ENCODE measurements around the gene ADORA2B.
"Not testable (repeated sequence)": the region's sequence is repeated elsewhere in the genome, so short reads cannot be mapped to it uniquely, and the experiment has no call there.

The ADORA2B gene

DNA sequence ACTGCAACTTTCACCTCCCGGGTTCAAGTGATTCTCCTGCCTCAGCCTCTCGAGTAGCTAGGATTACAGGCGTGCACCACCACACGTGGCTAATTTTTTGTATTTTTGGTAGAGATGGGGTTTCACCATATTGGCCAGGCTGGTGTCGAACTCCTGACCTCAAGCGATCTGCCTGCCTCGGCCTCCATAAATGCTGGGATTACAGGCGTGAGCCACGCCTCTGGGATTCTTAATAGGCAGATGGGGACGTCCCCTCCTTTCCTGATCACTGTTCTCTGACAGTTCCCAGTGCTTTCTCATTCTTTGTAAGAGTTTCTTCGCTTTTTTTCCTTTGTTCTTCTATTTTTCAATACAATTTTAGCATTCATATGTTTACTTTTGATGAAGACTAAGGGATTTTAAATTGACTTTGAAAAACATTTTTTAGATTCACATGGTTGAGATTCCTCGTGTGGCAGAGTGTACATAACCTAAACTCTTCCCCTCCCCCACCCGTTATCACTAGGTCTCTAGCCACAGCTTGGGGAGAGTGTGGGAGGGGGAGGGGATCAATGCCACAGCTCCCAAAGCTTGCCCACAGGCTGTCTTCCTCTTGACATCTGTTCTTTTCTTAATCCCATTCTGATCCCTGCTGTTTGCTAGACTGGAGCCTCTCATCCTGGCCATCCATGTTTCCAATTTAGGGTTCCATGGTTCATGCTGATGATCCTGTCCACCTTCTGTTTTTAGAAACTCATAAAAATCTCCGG lies 11.0 kb downstream of the ADORA2B start:
- DNase-seq (ENCODE audit: low spot score): peak; percentile 37

DNA sequence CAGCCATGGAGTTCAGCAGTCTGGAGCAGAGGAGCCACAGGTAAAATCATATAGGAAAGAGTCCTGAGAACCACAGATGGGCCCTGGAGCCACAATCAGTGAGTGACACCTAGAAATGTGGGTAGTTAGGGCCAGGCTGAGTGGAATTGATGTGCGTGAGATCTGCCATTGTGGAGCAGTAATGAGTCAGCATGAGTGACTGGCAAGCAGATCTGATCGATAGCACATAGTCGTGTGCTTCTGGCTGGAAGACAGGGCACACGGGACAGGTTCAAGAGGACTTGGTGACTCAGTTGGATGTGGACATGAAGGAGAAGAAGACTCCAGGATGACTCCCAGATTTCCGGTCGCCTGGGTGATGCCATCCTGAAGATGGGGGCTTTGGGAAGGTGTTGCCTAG lies 12.3 kb downstream of the ADORA2B start:
- DNase-seq (ENCODE audit: low spot score): peak; percentile 59

DNA sequence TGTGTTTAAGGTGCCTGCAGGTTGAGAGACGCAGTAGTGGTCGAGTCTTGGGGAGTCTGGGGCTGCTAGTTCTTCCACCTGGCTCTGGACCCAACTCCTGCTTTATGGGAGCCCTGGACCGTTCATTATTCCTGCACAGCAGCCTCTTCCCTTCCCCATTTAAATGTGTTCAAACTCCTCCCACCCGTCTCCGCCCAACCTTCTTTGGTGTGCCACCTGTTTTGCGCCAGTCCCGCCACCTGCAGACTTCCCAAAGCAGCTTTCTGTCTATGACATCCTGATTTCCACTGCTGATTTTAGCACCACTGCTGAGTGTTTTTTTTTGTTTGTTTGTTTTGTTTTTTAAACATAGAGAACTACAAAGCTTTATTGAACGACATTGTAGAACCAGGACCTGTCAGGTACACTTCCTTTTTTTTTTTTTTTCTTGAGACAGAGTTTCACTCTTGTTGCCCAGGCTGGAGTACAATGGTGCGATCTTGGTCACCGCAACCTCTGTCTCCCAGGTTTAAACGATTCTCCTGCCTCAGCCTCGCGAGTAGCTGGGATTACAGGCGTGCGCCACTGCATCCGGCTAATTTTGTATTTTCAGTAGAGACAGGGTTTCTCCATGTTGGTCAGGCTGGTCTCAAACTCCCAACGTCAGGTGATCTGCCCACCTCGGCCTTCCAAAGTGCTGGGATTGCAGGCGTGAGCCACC lies 12.8 kb downstream of the ADORA2B start:
- no peak for DNase-seq (ENCODE audit: low spot score)

DNA sequence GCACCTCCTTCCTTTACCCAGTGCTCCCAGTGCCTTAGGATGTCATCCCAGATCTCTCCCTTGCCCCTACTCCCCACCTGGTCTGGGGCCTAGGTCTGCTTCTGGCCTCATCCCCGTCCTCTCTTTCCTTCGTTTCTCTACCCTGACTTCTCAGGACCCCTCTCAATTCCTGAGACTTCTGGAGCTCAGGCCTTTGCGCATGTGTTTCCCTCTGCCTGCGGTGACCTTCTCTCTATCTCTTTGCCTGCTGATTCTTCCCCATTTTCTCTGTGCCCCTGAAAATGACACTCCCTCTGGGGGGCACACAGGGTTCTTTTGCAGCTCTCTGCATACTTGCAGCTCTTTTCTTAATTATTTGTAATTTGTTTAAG lies 13.5 kb downstream of the ADORA2B start:
- no peak for DNase-seq (ENCODE audit: low spot score)

DNA sequence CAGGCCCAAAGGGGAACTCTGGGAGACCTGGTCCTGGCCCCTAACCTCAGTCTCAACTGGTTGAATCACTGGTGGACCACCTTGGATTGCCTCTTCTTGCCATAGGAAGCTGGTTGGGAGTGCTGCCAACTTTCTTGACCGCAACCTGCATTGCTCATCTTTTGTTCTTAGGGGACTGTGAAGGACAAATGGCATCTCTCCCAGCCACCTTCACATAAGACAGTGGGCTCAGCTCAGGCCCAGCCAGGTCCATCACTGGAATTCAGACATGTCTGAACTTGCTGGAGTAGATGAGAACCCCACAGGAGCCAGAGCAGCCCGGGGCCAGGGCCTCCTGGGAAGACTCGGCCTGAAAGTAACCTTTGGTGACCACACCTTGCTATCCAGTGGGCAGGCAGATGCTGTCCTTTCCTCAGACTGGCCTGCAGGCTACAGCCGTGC lies 18.8 kb downstream of the ADORA2B start:
- no peak for DNase-seq (ENCODE audit: low spot score)

DNA sequence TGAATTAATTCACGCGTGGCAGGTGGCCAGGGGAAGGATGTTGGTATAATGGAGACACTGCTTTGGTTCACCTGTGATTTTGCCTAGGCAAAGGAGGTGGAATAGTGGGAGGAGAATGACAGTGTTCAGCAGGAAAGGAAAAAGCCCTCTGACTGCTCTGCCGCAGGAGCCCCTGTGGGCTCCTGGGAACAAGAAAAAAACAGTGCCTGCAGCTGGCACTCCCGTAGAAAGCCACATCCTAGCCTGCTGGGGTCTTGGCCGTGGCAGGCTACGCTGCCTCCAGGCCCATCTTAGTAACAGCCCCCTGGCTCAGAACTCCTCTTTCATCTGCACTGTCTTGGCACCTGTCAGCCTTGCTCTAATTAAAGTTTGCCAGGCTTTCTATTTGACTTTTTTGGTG lies 20.6 kb downstream of the ADORA2B start:
- DNase-seq (ENCODE audit: low spot score): no peak

DNA sequence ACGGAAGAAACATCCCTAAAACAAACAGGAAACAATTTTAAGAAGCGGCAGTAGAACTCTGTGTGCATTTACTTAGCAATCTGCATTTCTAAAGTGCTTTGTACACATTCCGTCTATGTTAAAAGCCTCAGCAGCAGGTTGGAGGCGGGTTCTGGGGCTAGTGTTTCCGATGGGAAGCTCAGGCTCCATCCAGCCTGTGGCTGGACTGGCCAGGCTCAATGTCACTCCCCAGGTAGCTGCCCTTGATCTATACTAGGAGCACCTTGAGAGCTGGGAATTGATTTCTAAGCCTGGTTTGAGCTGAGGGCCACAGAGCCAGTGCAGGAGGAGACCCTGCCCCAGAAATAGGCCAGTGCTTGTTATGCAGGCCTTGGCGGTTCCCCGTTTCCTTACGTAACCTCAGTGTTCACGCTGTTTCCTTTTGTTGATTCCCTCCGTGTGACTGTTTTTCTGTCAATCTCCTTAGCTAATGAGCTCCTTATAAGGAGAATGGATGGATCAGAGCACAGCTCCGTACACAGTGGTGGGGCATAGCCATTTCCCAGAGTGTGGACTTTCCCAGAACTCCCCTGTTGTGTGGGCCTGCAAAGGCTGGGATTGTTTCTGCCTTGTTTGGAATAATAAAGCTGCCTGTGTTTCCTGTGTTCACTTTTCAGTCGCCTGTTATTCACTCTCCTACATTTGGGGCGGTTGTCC lies 21.4 kb downstream of the ADORA2B start:
- DNase-seq (ENCODE audit: low spot score): no peak

DNA sequence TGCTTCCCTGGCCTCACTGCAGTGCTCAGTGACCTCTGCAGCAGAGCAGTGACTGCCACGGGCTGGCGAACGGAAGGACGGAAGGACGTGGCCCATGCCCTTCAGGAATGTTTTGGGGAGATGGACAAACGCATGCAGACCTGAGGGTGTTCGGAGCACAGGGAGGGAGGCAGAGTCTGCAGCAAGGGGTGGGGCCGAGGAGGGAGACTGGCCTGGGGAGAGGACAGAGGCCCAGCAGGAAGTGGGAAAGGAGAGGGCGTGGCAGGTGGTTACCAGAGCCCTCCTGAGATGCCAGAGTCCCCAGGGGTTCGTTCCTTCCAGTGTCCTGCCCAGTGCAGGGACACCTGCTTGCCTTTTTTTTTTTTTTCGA lies 21.9 kb downstream of the ADORA2B start:
- DNase-seq (ENCODE audit: low spot score): no peak

DNA sequence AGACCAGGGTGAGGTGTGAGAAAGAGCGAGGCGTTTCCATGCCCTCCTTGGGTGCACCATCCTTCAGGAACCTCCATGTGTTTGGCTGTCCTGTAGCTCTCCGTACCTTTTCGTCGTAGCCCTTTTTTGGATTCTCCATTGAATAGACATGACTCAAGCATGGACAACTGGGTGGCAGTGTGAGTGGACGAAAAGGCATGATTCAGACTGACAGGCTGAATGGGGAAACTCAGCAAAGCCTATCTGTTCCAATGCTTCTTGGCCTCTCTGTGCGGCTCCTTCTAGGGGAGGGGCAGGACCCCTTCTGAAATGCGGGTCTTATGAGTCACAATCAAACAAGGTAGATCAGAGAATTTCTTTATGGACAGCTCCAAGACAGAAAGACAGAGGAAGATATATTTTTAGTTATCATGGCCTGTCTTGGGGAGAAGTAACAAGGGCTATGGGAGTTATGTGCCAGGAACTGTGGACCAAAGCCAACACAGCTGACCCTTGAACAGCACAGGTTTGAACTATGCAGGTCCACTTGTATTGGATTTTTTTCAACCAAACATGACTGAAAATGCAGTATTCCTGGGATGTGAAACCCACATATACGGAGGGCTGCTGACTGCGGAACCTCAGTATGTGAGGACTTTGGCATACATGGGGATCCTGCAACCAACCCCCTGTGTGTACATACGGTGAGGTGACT lies 22.9 kb downstream of the ADORA2B start:
- no peak for DNase-seq (ENCODE audit: low spot score)

DNA sequence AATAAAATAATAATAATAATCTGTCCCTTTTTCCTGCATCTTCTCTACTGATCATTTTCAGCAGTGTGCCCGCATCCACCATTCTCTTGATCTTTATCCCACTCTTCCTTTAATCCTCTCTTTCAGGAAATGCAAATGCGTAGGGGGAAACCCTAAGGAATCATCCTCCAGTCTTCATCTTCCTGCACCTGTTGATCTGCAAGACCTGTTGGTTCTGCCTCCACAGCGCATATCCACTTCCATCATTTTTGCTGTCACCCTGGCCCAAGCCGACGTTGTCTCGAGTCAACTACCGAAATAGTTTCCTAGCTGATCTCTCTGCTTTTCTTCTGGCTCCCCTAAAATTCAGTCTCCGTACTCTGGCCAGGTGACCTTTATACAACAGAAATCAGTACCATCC lies 24.5 kb downstream of the ADORA2B start:
- no peak for DNase-seq (ENCODE audit: low spot score)

DNA sequence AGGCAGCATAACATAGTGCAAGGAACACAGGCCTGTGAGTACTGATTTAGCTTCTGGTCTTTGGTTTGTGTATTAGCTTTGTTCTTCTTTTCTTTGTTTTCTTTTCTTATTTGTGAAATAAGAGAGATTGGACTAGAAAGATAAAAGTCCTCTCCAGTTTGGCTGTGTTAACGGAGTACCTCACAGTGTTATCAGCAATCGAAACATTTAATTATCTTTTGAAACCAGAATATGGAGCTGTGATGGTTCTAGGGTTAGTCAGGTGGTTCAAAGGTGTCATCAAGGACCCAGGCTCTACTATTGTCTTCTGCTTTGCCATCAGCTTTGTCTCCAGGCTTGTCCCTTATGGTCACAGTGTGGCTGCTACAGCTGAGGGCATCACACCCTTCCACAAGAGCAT lies 25.6 kb downstream of the ADORA2B start:
- DNase-seq (ENCODE audit: low spot score): no peak

DNA sequence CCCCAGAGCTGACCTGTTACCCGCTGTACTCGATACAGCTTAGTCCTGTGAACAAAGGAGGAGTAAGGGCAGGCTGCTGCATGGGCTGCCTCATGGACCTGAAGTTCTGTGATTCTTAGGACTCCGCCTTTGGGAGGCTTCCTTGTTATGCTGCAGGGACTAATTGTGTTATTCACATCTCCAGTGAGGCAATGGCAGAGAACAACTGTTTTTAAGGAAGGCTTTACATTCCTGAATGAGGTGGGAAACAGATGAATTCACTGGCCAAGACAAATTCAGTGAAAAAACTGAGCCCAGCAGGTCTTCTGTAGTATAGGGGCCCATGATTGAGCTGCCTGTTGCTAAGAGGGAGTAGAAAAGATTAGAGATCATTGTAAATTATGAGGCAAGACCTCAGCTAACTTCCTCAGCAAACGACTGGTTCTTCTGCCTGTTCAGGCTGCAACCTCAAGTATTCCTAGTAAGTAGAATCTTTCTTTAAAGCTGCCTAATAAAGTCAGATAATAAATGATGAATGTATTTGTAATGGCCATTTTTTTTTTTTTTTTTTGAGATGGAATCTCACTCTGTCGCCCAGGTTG lies 26.3 kb downstream of the ADORA2B start:
- DNase-seq (ENCODE audit: low spot score): no peak

DNA sequence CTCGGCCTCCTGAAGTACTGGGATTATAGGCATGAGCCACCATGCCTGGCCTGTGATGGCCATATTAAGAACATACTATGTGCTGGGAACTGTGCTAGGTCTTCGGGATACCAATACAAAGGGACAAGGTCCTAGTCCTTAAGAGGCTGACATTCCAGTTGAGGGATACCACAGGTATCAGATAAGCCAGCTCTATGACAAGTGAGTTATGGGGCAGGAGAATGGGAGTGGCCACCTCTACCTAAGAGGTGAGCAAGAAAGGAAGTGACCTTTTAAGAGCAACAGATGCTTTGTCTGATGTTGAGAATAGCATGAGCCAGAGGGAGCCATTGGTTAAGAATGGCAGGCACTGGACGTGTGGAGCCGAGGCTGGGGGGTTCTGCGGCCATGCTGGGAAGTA lies 27.0 kb downstream of the ADORA2B start:
- no peak for DNase-seq (ENCODE audit: low spot score)

DNA sequence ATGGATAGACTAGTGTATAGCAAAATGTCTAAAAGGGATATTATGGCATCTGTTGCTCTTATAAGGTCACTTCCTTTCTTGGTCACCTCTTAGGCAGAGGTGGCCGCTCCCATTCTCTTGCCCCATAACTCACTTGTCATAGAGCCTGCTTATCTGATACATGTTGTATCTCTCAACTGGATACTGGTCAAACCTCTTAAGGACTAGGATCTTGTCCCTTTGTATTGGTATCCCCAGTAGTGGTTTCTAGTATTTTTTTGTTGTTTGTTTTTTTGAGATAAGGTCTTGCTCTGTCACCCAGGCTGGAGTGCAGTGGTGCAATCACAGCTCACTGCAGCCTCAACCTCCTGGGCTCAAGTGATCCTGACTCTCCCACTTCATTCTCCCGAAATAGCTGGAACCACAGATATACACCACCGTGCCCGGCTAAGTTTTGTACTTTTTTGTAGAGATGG lies 27.6 kb downstream of the ADORA2B start:
- DNase-seq (ENCODE audit: low spot score): no peak

DNA sequence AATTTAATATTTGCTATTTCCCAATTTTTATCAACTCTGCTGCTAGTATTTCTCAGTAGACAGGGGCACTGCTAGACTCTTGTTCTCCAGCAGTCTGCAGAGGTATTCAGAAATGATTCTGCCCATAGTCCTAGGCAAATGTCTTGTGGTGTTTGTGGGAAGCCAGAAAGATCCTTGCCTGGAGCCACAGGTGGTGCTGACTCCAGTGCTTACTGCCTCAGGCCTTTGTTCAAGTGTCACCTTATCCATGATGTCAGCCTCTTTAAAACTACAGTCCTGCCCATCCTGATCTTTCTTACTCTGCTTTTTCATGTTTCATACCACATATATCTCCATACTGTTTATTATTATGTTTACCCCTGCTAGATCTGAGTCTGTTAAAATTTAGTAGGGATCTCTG lies 28.1 kb downstream of the ADORA2B start:
- no peak for DNase-seq (ENCODE audit: low spot score)

DNA sequence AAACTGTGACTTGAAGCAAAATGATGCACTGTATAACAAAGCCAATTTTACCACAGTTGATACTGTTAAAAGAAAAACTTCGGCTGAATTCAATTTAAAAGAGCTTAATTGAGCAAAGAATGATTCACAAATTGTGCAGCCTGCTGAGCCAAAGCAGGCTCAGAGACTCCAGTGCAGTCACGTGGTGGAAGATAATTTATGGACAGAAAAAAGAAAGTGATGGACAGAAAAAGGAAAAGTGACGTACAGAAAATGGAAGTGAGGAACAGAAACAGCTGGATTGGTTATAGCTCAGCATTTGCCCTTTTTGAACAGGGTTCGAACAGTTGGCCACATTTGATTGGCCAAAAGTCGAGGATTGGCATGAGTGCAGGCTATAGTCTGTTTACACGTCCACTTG lies 28.9 kb downstream of the ADORA2B start:
- no peak for DNase-seq (ENCODE audit: low spot score)

DNA sequence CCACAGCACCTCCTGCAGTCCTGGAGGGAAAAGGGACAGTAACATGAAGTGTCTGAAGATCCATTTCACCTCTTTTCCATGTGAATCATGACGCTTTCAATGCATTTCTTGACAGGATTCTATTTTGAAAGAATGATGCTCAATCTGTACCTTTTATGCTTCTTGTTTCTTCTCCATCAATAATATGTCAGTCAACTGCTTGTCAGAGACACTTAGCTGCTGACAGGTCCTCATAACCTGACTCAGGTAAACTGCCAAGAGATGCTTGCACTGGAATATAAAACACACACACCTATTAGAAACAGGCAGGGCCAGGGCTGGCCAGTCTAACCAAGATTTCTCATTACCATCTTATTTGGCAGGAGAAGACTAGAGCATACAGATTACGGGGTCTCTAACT lies 33.0 kb downstream of the ADORA2B start:
- no peak for DNase-seq (ENCODE audit: low spot score)

DNA sequence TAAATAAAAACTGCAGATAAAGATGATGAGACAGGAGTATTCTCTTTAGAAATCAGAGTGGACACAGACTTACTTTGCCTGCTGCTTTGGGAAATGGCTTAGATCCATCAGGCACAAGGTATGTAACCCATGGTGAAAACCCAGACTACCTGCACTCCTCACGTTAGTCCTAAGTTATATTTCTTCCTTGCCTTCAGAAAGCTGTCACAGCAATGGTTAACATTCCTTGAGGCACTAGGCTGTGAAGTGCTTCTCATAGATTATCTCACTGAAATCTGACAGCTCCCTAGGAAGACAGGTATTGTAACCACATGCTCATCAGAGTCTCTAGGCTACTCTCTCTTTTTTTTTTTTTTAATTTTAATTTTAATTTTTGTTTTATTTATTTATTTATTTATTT lies 33.7 kb downstream of the ADORA2B start:
- DNase-seq (ENCODE audit: low spot score): no peak

DNA sequence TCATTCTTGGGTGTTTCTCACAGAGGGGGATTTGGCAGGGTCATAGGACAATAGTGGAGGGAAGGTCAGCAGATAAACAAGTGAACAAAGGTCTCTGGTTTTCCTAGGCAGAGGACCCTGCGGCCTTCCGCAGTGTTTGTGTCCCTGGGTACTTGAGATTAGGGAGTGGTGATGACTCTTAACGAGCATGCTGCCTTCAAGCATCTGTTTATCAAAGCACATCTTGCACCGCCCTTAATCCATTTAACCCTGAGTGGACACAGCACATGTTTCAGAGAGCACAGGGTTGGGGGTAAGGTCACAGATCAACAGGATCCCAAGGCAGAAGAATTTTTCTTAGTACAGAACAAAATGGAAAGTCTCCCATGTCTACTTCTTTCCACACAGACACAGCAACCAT lies 34.1 kb downstream of the ADORA2B start:
- not testable (repeated sequence) for DNase-seq (ENCODE audit: low spot score)

DNA sequence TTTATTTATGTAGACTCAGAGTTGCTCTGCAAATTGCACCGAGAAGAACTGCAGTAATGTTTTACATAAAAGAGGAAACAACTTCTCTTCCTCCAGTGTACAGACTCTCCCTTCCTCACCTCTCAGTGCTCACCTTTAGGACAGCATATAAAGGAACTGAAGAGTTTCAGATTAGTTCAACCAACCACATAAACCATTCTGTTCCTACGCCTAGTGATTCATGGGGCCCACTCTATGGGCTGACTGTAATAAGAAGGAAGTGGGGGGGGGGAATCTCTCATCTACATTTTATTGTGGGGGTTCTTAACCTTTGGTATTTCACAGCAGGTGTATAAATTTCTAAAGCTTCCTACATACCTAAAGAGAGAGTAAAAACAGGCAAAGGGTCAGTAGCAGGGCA lies 36.3 kb downstream of the ADORA2B start:
- no peak for DNase-seq (ENCODE audit: low spot score)

DNA sequence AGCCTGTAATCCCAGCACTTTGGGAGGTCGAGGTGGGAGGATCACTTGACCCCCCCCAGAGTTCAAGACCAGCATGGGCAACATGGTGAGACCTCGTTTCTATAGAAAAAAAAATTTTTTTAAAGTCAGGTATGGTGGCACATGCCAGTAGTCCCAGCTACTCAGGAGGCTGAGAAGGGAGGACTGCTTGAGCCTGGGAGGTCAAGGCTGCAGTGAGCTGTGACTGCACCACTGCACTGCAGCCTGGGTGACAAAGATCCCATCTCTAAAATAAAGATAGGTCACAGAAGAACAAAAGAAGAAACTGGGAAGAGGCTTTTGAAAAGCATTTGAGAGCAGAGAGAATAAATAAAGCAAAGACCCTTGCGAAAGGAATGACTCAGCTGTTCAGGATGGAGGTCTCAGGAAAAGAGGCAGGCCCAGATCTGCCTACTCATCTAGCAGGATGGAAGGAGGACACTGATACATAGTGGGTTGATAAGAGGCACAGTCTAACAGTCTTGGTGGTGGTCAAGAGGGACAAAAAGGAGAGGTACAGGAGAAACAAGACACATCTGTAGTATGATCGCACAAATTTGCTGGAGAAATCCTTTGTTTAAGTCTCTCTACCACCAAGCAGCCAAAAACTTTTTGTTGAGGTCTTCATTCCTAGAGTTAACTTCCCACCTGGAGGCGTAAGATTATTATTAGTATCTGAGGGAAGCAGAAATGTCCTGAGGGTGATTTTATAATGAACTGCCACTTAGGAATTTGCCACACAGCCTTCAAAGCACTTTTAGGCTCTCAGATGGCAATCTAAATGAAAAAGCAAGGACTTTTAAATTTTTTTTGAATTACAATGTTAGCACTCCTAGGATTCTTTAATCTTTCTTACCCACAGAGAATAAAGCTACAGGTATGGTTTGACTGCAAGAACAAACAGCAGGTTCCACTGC lies 37.0 kb downstream of the ADORA2B start:
- no peak for DNase-seq (ENCODE audit: low spot score)
